ENCODE results near the gene ACOX3. TPM values are rescaled to one million over a fixed set of nuclear protein-coding genes. Genes with fewer than 3 reads are reported as not detected.

Gene ACOX3
- total RNA-seq, 1 experiment from 2014 or later = 21.0 TPM

GRCh38 chr4:8376361-8377102 lies 64.0 kb downstream of the ACOX3 start:
- Histone ChIP-seq H3K4me3 (no peak overlapping the region), H3K27ac (no peak overlapping the region), H3K9me2 (ENCODE audit: insufficient read depth) (no peaks in the 10 kb centered on the region), H4K20me1 (ENCODE audit: insufficient read depth) (no peaks in the 10 kb centered on the region), H3K4me2 (no peak overlapping the region), H2AFZ (no peak overlapping the region), H3K9me3 (ENCODE audit: insufficient read depth, low read depth) (no peaks in the 10 kb centered on the region), H3K36me3 (ENCODE audit: low read depth) (no peaks in the 10 kb centered on the region), H3F3A (ENCODE audit: insufficient read depth, low read depth) (no peaks in the 10 kb centered on the region), H3K27me3 (ENCODE audit: insufficient read depth, low read depth) (no peaks in the 10 kb centered on the region), H3K4me1 (replicated peaks; ENCODE audit: insufficient read depth) (no peaks in the 10 kb centered on the region), H3K79me2 (ENCODE audit: low read depth) (no peaks in the 10 kb centered on the region)
- POLR2A ChIA-PET (ENCODE audit: unreplicated experiment) = no interaction called here
- no TSS peak for BruUV-seq (replicated peaks)
- DNase-seq = no peak
- CTCF ChIA-PET = no interaction called here
- intact Hi-C loops (cut with micrococcal nuclease; ENCODE audit: unreplicated experiment) = no loop called here
- TF ChIP-seq CTCF (conservative IDR thresholded peaks at IDR 0.05) = no peak
- TF ChIP-seq EZH2 (IDR thresholded peaks at IDR 0.05; ENCODE audit: low read depth) = no peak

- TF ChIP-seq CTCF (conservative IDR thresholded peaks at IDR 0.05) = no peak
- no peak for TF ChIP-seq EZH2 (IDR thresholded peaks at IDR 0.05; ENCODE audit: low read depth)
- Histone ChIP-seq H3K79me2 (ENCODE audit: low read depth) (no peaks in the 10 kb centered on the region), H2AFZ (no peak overlapping the region), H3K27ac (no peak overlapping the region), H3K27me3 (ENCODE audit: insufficient read depth, low read depth) (no peaks in the 10 kb centered on the region), H3K4me3 (no peak overlapping the region), H3F3A (ENCODE audit: insufficient read depth, low read depth) (no peaks in the 10 kb centered on the region), H4K20me1 (ENCODE audit: insufficient read depth) (no peaks in the 10 kb centered on the region), H3K9me2 (ENCODE audit: insufficient read depth) (no peaks in the 10 kb centered on the region), H3K4me2 (no peak overlapping the region), H3K9me3 (ENCODE audit: insufficient read depth, low read depth) (no peaks in the 10 kb centered on the region), H3K36me3 (ENCODE audit: low read depth) (no peaks in the 10 kb centered on the region), H3K4me1 (replicated peaks; ENCODE audit: insufficient read depth) (no peaks in the 10 kb centered on the region)
- CTCF ChIA-PET = no interaction called here
- intact Hi-C loops (cut with micrococcal nuclease; ENCODE audit: unreplicated experiment) = no loop called here
- POLR2A ChIA-PET (ENCODE audit: unreplicated experiment) = no interaction called here
- no TSS peak for BruUV-seq (replicated peaks)
- no peak for DNase-seq
Measured at GRCh38 chr4:8374851-8375649, 65.5 kb downstream of the ACOX3 start.

GRCh38 chr4:8373973-8374545 lies 66.5 kb downstream of the ACOX3 start:
- intact Hi-C loops (cut with micrococcal nuclease; ENCODE audit: unreplicated experiment) = no loop called here
- no peaks in the 10 kb centered on the region for H3K36me3 ChIP-seq (ENCODE audit: low read depth)
- no peaks in the 10 kb centered on the region for H3K4me1 ChIP-seq (replicated peaks; ENCODE audit: insufficient read depth)
- no peaks in the 10 kb centered on the region for H3K79me2 ChIP-seq (ENCODE audit: low read depth)
- no peaks in the 10 kb centered on the region for H3K9me3 ChIP-seq (ENCODE audit: insufficient read depth, low read depth)
- ChIA-PET POLR2A (ENCODE audit: unreplicated experiment) (no interaction called here), CTCF (no interaction called here)
- H3K4me3 ChIP-seq = no peak overlapping the region
- BruUV-seq (replicated peaks) = no TSS peak
- no peaks in the 10 kb centered on the region for H3K27me3 ChIP-seq (ENCODE audit: insufficient read depth, low read depth)
- no peak overlapping the region for H2AFZ ChIP-seq
- TF ChIP-seq CTCF (conservative IDR thresholded peaks at IDR 0.05) (no peak), EZH2 (IDR thresholded peaks at IDR 0.05; ENCODE audit: low read depth) (no peak)
- no peak overlapping the region for H3K4me2 ChIP-seq
- H3K27ac ChIP-seq = no peak overlapping the region
- no peaks in the 10 kb centered on the region for H4K20me1 ChIP-seq (ENCODE audit: insufficient read depth)
- no peaks in the 10 kb centered on the region for H3F3A ChIP-seq (ENCODE audit: insufficient read depth, low read depth)
- no peak for DNase-seq
- H3K9me2 ChIP-seq (ENCODE audit: insufficient read depth) = no peaks in the 10 kb centered on the region
